ACC112 (cell line): ENCODE data around the gene USP20.

Experiments used
- H2AFZ ChIP-seq: fragments of 200-600 bp; sonication (generic); one replicate; pipeline ENCODE4 v1.6.0; 2017; ENCODE audit warnings: antibody characterized with exemption, low read length; ENCODE audit not compliant: unreplicated experiment
- H3K27ac ChIP-seq: fragments of 200-600 bp; sonication (generic); 2 replicates; pipeline ENCODE4 v1.5.1; 2014; ENCODE audit warnings: low read depth, mild to moderate bottlenecking, antibody characterized with exemption, low read length, moderate library complexity
- H3K27me3 ChIP-seq: fragments of 200-600 bp; sonication (generic); 2 replicates; pipeline ENCODE4 v1.6.1; 2014; ENCODE audit warnings: mild to moderate bottlenecking, antibody characterized with exemption, low read length, moderate library complexity, mixed read lengths; ENCODE audit not compliant: insufficient read depth
- H3K36me3 ChIP-seq: fragments of 200-600 bp; sonication (generic); 2 replicates; pipeline ENCODE4 v1.6.1; 2016; ENCODE audit warnings: mild to moderate bottlenecking, antibody characterized with exemption, low read length, moderate library complexity, mixed read lengths; ENCODE audit not compliant: insufficient read depth
- H3K4me1 ChIP-seq: fragments of 200-600 bp; sonication (generic); one replicate; pipeline ENCODE4 v1.6.1; 2016; ENCODE audit warnings: low read length, mixed read lengths; ENCODE audit not compliant: insufficient read depth, unreplicated experiment, control insufficient read depth
- H3K4me3 ChIP-seq: fragments of 200-600 bp; sonication (generic); 2 replicates; pipeline ENCODE4 v1.5.1; 2014; ENCODE audit warnings: mild to moderate bottlenecking, low read depth, low read length
- H3K79me2 ChIP-seq: fragments of 200-600 bp; sonication (generic); one replicate; pipeline ENCODE4 v1.6.0; 2016; ENCODE audit warnings: low read length; ENCODE audit not compliant: control insufficient read depth, unreplicated experiment, insufficient read depth

USP20 gene

DNA sequence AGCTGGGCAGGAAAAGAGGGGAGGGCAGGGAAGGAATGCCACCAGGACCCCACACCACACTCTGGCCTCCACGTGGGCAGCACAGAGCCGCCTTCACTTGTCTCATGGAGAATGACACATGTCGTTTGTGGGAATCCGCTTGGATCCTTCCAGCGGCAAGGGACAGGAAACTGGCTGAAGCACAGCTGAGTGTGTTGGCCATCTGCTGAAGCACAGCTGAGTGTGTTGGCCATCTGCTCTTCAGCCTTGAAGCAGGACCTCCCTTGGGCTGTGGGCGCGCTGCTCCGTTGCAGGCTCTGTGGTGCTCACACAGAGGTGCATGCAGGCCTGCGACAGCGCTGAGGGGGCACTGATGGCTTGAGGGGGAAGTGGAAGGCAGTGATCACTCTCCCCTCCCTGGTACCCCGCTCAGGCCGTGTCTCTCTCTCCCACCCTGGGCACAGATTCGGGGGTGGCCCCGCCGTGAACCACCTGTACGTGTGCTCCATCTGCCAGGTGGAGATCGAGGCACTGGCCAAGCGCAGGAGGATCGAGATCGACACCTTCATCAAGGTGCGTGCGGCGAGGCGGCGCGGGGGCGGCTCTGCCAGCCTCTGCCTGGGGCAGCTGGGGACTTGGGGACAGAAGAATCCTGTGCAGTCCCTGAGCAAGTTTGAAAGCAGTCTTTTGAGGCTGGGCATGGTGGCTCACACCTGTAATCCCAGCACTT lies 40.6 kb downstream of the USP20 start:
- Histone ChIP-seq H2AFZ (no peak overlapping the region), H3K4me1 (no peaks in the 10 kb centered on the region), H3K27me3 (no peaks in the 10 kb centered on the region), H3K4me3 (no peak overlapping the region), H3K27ac (no peak overlapping the region), H3K79me2 (no peaks in the 10 kb centered on the region), H3K36me3 (no peaks in the 10 kb centered on the region)

DNA sequence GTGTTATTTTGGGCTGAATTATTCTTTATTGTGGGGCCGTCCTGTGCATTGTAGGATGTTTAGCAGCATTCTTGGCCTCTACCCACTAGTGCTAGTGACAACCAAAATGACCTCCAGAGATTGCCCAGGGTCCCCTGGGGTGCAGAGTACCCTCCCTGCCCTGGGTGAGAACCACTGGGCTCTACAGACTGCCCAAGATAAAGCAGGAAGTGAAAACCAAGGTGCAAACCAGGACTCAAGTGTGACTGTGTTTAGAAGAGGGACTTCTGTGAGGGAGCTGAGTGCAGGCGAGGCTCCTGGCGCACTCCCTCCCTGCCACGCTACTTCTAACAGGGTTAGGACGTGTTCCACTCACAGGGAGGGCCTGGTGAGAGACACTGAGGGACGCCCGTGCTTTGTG lies 41.6 kb downstream of the USP20 start:
- Histone ChIP-seq H3K79me2 (no peaks in the 10 kb centered on the region), H3K27ac (no peak overlapping the region), H2AFZ (no peak overlapping the region), H3K36me3 (no peaks in the 10 kb centered on the region), H3K27me3 (no peaks in the 10 kb centered on the region), H3K4me3 (no peak overlapping the region), H3K4me1 (no peaks in the 10 kb centered on the region)

DNA sequence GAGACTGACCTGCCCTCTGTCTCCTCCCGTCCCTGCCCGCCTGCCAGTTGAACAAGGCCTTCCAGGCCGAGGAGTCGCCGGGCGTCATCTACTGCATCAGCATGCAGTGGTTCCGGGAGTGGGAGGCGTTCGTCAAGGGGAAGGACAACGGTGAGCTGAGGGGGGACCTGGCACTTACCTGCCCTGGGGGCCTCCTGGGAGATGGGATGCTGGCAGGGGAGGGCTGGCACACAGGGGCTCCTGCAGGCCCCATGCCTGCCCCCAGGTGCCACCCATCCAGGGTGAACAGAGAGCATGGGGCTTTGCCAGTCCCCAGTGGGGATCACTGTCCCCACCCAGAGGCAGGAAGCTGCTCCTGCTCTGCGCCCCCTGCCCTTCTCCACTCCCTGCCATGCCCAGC lies 43.0 kb downstream of the USP20 start:
- Histone ChIP-seq H2AFZ (no peak overlapping the region), H3K36me3 (no peaks in the 10 kb centered on the region), H3K27me3 (no peaks in the 10 kb centered on the region), H3K4me1 (no peaks in the 10 kb centered on the region), H3K4me3 (no peak overlapping the region), H3K79me2 (no peaks in the 10 kb centered on the region), H3K27ac (no peak overlapping the region)

- Histone ChIP-seq H3K79me2 (no peaks in the 10 kb centered on the region), H3K27me3 (no peaks in the 10 kb centered on the region), H3K4me3 (no peak overlapping the region), H3K27ac (no peak overlapping the region), H3K36me3 (no peaks in the 10 kb centered on the region), H2AFZ (no peak overlapping the region), H3K4me1 (peaks cover 4% of the 10 kb centered on the region)
Observed at GRCh38 chr9:129879103-129879699, 43.9 kb downstream of the USP20 start.

- Histone ChIP-seq H3K79me2 (no peaks in the 10 kb centered on the region), H3K27me3 (no peaks in the 10 kb centered on the region), H3K36me3 (no peaks in the 10 kb centered on the region), H3K27ac (no peak overlapping the region), H3K4me1 (peaks cover 13% of the 10 kb centered on the region), H2AFZ (no peak overlapping the region), H3K4me3 (no peak overlapping the region)
Observed at GRCh38 chr9:129879991-129880653, 44.9 kb downstream of the USP20 start.

DNA sequence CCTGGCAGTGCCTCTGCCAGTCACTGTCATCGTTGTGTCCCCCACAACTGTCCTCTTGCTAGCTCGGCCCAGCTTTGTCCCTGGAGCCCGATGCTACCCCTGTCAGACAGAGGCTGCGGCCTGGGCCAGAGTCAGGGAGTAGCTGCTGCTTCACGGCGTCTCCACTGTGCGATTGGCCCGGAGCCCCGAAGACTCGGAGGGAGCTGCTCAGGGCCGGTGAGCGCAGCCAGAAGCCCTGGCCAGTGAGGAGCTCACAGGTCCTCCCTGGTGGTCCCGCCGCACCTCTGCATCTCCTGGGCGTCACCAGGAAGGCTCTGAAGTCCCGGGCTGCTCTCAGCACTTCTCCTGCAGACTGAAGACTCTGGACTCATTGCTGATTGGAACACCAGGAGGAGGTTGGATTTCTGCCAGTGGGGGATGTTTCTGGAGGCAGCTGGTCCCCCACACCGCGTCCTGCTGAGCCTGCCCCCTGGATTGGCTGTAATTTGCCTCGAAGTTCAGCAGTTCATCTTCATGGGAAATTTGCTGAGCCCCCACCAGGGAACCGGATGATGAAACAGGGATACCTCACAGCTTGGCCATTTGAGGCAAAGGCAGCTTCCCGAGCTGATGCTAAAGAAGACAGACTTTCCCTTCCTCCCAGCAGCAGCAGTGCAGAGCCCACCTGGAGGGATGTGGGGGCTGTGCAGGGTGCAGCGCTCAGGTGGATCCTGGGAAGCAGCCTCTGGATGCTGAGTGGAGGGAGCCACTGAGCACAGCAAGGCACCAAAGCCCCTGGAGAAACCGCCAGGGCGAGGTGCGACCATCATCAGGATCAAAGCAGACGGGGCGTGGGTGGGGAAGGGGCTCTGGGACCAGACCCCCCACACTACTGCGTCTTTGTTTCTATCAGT lies 45.6 kb downstream of the USP20 start:
- no peaks in the 10 kb centered on the region for H3K79me2 ChIP-seq
- no peak overlapping the region for H2AFZ ChIP-seq
- H3K4me1 ChIP-seq: peaks cover 17% of the 10 kb centered on the region
- no peaks in the 10 kb centered on the region for H3K36me3 ChIP-seq
- no peak overlapping the region for H3K4me3 ChIP-seq
- H3K27me3 ChIP-seq: no peaks in the 10 kb centered on the region
- H3K27ac ChIP-seq: no peak overlapping the region

DNA sequence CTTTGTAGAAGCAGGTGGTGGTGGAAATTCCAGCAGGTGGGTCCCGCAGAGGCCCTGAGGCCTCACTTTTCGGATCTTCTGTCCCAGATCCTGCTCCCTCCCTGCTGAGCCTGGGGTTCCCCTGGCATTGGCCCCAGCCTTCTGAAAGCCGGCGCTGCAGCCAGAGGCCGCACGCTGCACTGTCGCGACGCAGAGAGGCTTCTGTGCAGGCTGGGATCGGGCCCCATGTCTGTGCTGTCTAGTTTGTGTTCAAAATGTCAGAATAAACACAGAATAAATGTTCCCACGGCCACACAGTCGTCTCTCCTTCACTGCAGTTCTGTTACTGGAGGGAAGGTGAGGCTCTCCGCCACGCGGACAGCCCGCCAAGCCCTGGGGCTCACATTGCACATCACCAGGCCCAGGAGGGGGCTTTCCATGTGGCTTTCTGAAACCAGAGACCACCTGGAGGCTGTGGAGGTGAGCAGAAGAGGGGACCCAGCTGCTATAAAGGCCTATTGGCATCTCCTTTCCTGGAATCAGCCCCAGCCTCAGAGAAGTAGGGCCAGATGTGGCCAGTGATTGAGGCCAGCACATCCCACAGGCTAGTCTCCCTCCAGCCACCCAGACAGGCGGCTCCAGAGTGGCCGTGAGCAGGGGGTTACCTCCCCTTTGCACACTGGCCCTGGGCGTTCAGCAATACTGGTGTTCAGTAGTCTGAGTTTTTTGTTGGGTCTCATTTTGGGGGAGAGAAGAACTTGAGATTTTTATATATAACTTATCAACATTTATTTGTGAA lies 46.5 kb downstream of the USP20 start:
- Histone ChIP-seq H3K27ac (no peak overlapping the region), H3K36me3 (no peaks in the 10 kb centered on the region), H3K4me3 (no peak overlapping the region), H2AFZ (no peak overlapping the region), H3K27me3 (no peaks in the 10 kb centered on the region), H3K4me1 (peaks cover 26% of the 10 kb centered on the region), H3K79me2 (no peaks in the 10 kb centered on the region)

DNA sequence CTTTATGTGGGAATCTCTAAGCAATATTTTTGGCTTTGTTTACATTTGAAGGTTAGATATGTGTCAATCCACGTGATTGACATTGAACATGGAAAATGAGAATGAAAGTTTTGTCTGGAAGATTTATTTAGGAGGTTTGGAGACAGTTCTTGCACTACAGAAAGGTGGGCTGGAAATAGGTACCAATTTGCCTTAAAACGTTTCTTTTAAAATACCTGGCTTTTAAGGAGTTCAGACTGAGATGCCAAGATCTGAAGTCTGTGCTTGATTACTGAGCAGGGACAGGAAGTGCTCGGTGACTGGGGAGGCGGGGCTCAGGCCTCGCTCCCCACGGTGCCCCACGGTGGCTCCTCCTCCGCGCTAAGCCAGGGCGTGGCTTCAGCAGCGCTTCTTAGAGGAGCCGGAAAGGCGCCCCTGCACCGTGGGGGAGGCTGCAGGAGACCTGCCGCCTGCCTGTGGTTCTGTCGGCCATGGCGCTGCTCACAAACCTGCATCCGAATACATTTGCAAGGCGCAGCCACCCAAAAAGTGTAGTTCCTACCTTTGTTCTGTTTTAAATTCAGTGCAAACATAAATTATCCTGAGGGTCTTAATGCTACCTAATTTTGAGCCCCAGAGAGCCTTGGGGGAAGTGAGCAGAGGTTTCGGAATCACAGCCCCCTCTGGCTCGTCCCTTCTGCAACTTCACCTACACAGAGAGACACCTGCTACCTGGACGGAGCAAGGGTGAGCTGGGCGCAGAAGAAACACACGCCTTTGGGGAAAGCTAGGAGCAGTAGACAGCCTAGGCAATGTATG lies 49.2 kb downstream of the USP20 start:
- H3K27ac ChIP-seq: peak overlapping the region; percentile 4; the same call in 1 of the 2 replicates
- H2AFZ ChIP-seq: peak overlapping the region; percentile 71
- peaks cover 3% of the 10 kb centered on the region; the same call in 1 of the 2 replicates for H3K36me3 ChIP-seq
- H3K4me1 ChIP-seq: peaks cover 26% of the 10 kb centered on the region
- peak overlapping the region; percentile 57 for H3K4me3 ChIP-seq
- no peaks in the 10 kb centered on the region for H3K27me3 ChIP-seq
- no peaks in the 10 kb centered on the region for H3K79me2 ChIP-seq

DNA sequence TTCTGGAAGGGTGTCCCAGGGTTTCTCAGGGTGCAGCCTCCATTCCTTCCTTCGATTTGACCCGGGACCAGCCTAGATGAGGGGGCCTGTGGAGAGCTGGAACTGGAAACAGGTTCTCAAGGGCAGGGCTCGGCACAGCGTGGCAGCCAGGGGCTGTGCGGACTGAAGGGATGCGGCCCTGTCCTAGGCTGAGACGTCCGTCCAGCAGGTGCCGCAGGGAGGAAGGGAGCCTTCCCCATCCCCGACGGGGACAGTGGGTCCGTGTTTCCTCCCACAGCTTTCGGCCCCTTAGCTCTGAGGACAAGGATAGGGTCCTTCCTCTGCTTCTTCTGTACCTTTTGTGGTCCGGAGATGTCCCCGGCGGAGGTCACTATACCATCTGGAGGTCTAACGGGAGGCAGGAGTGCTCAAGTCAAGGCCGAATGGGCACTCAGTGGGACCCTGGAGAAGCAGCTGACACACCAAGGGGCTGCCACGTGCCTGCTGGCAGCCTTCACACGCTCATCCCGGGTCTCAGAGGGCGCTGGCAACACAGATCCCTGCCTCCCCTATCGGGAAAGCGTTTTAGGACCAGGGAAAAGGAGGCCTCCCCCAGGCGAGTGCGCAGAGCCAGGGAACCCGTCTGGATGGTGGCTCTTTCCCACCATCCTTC lies 49.9 kb downstream of the USP20 start:
- Histone ChIP-seq H3K4me3 (peak overlapping the region; percentile 57), H3K4me1 (peaks cover 26% of the 10 kb centered on the region), H3K27ac (no peak overlapping the region), H3K79me2 (no peaks in the 10 kb centered on the region), H3K36me3 (peaks cover 7% of the 10 kb centered on the region; the same call in 1 of the 2 replicates), H3K27me3 (no peaks in the 10 kb centered on the region), H2AFZ (peak overlapping the region; percentile 30)
